ENCODE data around the gene OR5B12.
"Not testable (repeated sequence)": the region's sequence is repeated elsewhere in the genome, so short reads cannot be mapped to it uniquely, and the experiment has no call there.

The OR5B12 gene
- 0 to 0.24 (median 0) reads per million in 4 donors for total RNA-seq

- no peak for DNase-seq
These were observed at the start of gene OR5B12 for GRCh38 chr11:58442136-58442535. TSS of gene OR5B12 (minus strand) at chr11:58442236. CDS start at chr11:58440151, 2,085 bp downstream.

- no peak for DNase-seq
These were observed 48.8 kb upstream of the OR5B12 start for GRCh38 chr11:58490827-58491226.

GRCh38 chr11:58487170-58487569 is 45.1 kb upstream of the OR5B12 start:
- DNase-seq = no peak

GRCh38 chr11:58485961-58486360 is 43.9 kb upstream of the OR5B12 start:
- no peak for DNase-seq

- DNase-seq = no peak
These were observed 29.9 kb upstream of the OR5B12 start for GRCh38 chr11:58471892-58472291.

- DNase-seq = no peak
These were observed 24.3 kb upstream of the OR5B12 start for GRCh38 chr11:58466293-58466692.

- DNase-seq = no peak
These were observed 23.7 kb upstream of the OR5B12 start for GRCh38 chr11:58465690-58466089.

- DNase-seq = no peak
These were observed 9.5 kb upstream of the OR5B12 start for GRCh38 chr11:58451585-58451984.

GRCh38 chr11:58446294-58446693 is 4.3 kb upstream of the OR5B12 start:
- DNase-seq = no peak

- no peak for DNase-seq
These were observed 2.3 kb upstream of the OR5B12 start for GRCh38 chr11:58444300-58444699.

- DNase-seq = no peak
These were observed 3.5 kb downstream of the OR5B12 start for GRCh38 chr11:58438486-58438885.

GRCh38 chr11:58434217-58434616 is 7.8 kb downstream of the OR5B12 start:
- no peak for DNase-seq

GRCh38 chr11:58433638-58434203 is 8.3 kb downstream of the OR5B12 start:
- DNase-seq = no peak

GRCh38 chr11:58429273-58429672 is 12.8 kb downstream of the OR5B12 start:
- no peak for DNase-seq

GRCh38 chr11:58428021-58428420 is 14.0 kb downstream of the OR5B12 start, which contains the start of gene OR5B2:
TSS of gene OR5B2 (minus strand) at chr11:58428121. CDS start at chr11:58423261, 4,860 bp downstream.
- no peak for DNase-seq

- no peak for DNase-seq
These were observed 35.3 kb downstream of the OR5B12 start, which contains the start of gene OR5B3 for GRCh38 chr11:58406774-58407173. TSS of gene OR5B3 (minus strand) at chr11:58406874. CDS start at chr11:58403409, 3,465 bp downstream.

GRCh38 chr11:58399622-58400021 is 42.4 kb downstream of the OR5B12 start:
- DNase-seq = not testable (repeated sequence)

GRCh38 chr11:58395581-58395980 is 46.5 kb downstream of the OR5B12 start:
- DNase-seq = no peak

- no peak for DNase-seq
These were observed 47.8 kb downstream of the OR5B12 start for GRCh38 chr11:58394195-58394594.

- no peak for DNase-seq
These were observed 49.3 kb downstream of the OR5B12 start for GRCh38 chr11:58392746-58393145.

GRCh38 chr11:58391879-58392278 is 50.2 kb downstream of the OR5B12 start:
- no peak for DNase-seq

GRCh38 chr11:58390551-58391063 is 51.4 kb downstream of the OR5B12 start:
- no peak for DNase-seq
